ENCODE data around the gene SMAP1.

- TF ChIP-seq CTCF (IDR thresholded peaks at IDR 0.05): no peak
- no peak for TF ChIP-seq POLR2A (IDR thresholded peaks at IDR 0.05)
Measured at GRCh38 chr6:70725817-70726415, 58.2 kb downstream of the SMAP1 start.

Data from thyroid gland (tissue), 4 donors.